ENCODE data around the gene KLHL34. TPM values are rescaled to one million over a fixed set of nuclear protein-coding genes. Genes with fewer than 3 reads are reported as not detected.

The KLHL34 gene
- total and polyA plus RNA-seq, 2 experiments from 2014 or later: 0.81 to 1.1 TPM

DNA sequence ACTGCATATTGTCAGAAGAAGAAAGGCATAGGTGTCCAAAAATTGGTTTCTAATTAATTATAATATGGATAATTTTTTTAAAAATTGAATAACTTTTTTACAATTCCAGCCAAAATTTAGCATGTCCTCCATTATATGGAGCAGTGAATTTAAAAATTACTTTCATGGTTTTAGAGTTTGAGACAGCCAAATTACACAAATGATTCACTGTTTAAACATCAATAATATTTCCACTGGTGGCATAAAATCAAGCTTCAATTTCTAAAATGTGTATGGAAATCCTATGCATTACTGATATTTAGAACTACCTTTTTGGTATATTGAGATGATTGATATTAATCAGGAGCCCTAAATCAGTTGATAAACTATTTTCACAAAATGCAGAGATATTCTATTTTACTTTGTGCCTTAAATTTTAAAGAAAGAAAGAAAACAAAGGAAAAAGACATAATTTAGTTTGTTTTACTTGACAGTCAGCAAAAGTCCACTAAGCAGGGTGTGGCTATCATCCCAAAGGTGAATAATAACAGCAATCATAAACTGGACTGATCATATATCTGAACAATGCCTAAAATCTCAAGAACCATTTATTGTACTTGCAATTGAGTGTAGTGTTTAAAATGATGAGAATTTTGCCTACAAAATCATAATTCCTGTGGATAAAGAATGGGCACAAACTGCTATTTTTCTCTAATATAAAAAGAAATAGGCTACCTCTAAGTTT lies 34.2 kb downstream of the KLHL34 start (continued):
- TF ChIP-seq, protein P1, sequence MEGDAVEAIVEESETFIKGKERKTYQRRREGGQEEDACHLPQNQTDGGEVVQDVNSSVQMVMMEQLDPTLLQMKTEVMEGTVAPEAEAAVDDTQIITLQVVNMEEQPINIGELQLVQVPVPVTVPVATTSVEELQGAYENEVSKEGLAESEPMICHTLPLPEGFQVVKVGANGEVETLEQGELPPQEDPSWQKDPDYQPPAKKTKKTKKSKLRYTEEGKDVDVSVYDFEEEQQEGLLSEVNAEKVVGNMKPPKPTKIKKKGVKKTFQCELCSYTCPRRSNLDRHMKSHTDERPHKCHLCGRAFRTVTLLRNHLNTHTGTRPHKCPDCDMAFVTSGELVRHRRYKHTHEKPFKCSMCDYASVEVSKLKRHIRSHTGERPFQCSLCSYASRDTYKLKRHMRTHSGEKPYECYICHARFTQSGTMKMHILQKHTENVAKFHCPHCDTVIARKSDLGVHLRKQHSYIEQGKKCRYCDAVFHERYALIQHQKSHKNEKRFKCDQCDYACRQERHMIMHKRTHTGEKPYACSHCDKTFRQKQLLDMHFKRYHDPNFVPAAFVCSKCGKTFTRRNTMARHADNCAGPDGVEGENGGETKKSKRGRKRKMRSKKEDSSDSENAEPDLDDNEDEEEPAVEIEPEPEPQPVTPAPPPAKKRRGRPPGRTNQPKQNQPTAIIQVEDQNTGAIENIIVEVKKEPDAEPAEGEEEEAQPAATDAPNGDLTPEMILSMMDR (conservative IDR thresholded peaks at IDR 0.05; ENCODE audit: low read depth in 2 of 2): no peak
- TF ChIP-seq, protein P2, sequence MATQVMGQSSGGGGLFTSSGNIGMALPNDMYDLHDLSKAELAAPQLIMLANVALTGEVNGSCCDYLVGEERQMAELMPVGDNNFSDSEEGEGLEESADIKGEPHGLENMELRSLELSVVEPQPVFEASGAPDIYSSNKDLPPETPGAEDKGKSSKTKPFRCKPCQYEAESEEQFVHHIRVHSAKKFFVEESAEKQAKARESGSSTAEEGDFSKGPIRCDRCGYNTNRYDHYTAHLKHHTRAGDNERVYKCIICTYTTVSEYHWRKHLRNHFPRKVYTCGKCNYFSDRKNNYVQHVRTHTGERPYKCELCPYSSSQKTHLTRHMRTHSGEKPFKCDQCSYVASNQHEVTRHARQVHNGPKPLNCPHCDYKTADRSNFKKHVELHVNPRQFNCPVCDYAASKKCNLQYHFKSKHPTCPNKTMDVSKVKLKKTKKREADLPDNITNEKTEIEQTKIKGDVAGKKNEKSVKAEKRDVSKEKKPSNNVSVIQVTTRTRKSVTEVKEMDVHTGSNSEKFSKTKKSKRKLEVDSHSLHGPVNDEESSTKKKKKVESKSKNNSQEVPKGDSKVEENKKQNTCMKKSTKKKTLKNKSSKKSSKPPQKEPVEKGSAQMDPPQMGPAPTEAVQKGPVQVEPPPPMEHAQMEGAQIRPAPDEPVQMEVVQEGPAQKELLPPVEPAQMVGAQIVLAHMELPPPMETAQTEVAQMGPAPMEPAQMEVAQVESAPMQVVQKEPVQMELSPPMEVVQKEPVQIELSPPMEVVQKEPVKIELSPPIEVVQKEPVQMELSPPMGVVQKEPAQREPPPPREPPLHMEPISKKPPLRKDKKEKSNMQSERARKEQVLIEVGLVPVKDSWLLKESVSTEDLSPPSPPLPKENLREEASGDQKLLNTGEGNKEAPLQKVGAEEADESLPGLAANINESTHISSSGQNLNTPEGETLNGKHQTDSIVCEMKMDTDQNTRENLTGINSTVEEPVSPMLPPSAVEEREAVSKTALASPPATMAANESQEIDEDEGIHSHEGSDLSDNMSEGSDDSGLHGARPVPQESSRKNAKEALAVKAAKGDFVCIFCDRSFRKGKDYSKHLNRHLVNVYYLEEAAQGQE (IDR thresholded peaks at IDR 0.05; ENCODE audit: unreplicated experiment): no peak
- no peak for TF ChIP-seq EZH2phosphoT487 (IDR thresholded peaks at IDR 0.05; ENCODE audit: unreplicated experiment)
- TF ChIP-seq NANOG (IDR thresholded peaks at IDR 0.05; ENCODE audit: borderline replicate concordance): no peak

DNA sequence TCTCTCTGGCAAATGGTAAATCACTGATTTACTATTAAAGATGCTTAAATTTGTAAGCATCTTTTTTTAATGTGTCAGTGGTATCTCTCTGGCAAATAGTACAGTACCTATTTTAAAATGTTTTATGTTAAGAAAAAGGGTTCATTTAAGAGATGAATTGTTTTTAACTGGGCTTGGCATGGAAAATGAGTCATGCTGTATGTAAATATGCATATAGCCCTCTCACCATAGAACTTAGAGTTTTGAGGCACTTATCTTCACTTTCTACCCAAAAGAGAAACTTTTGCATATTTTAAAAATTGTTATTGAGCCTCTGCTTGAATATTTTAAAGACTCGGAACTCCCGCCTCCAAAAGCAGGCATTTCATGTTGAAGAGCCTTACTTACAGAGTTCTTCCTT lies 37.9 kb downstream of the KLHL34 start:
- DNase-seq (ENCODE audit: low spot score) (no peak), ATAC-seq (no peak)
- Histone ChIP-seq H3K79me2 (replicated peaks; ENCODE audit: insufficient read depth) (no peaks in the 10 kb centered on the region), H3K9me2 (ENCODE audit: insufficient read depth) (no peaks in the 10 kb centered on the region), H3F3A (replicated peaks; ENCODE audit: low read depth) (no peaks in the 10 kb centered on the region), H3K36me3 (ENCODE audit: insufficient read depth) (no peaks in the 10 kb centered on the region), H3K27me3 (ENCODE audit: insufficient read depth) (no peaks in the 10 kb centered on the region), H3K4me1 (ENCODE audit: insufficient read depth) (peaks cover 4% of the 10 kb centered on the region; the same call in 1 of the 2 replicates), H3K4me2 (no peak overlapping the region), H2AFZ (no peak overlapping the region), H4K20me1 (replicated peaks; ENCODE audit: insufficient read depth) (no peaks in the 10 kb centered on the region), H3K27ac (ENCODE audit: low read depth) (no peak overlapping the region), H3K4me3 (no peak overlapping the region)
- Mint-ChIP-seq H3K27ac (no peak overlapping the region), H3K27me3 (ENCODE audit: insufficient read depth, low read depth, poor library complexity) (no peaks in the 10 kb centered on the region), H3K36me3 (ENCODE audit: low read depth) (no peaks in the 10 kb centered on the region), H3K9me3 (no peaks in the 10 kb centered on the region), H3K4me3 (no peak overlapping the region), H3K4me1 (no peaks in the 10 kb centered on the region; the same call in 2 of the 3 replicates)
- TF ChIP-seq EZH2phosphoT487 (IDR thresholded peaks at IDR 0.05; ENCODE audit: unreplicated experiment) (no peak), EZH2 (IDR thresholded peaks at IDR 0.05; ENCODE audit: low read depth, unreplicated experiment) (no peak), POLR2AphosphoS5 (IDR thresholded peaks at IDR 0.05; ENCODE audit: low read depth) (no peak), CREB1 (CRISPR knock-in tag; IDR thresholded peaks at IDR 0.05; ENCODE audit: low read depth) (no peak)
- TF ChIP-seq, protein P2 (IDR thresholded peaks at IDR 0.05; ENCODE audit: unreplicated experiment): no peak
- TF ChIP-seq, protein P3, sequence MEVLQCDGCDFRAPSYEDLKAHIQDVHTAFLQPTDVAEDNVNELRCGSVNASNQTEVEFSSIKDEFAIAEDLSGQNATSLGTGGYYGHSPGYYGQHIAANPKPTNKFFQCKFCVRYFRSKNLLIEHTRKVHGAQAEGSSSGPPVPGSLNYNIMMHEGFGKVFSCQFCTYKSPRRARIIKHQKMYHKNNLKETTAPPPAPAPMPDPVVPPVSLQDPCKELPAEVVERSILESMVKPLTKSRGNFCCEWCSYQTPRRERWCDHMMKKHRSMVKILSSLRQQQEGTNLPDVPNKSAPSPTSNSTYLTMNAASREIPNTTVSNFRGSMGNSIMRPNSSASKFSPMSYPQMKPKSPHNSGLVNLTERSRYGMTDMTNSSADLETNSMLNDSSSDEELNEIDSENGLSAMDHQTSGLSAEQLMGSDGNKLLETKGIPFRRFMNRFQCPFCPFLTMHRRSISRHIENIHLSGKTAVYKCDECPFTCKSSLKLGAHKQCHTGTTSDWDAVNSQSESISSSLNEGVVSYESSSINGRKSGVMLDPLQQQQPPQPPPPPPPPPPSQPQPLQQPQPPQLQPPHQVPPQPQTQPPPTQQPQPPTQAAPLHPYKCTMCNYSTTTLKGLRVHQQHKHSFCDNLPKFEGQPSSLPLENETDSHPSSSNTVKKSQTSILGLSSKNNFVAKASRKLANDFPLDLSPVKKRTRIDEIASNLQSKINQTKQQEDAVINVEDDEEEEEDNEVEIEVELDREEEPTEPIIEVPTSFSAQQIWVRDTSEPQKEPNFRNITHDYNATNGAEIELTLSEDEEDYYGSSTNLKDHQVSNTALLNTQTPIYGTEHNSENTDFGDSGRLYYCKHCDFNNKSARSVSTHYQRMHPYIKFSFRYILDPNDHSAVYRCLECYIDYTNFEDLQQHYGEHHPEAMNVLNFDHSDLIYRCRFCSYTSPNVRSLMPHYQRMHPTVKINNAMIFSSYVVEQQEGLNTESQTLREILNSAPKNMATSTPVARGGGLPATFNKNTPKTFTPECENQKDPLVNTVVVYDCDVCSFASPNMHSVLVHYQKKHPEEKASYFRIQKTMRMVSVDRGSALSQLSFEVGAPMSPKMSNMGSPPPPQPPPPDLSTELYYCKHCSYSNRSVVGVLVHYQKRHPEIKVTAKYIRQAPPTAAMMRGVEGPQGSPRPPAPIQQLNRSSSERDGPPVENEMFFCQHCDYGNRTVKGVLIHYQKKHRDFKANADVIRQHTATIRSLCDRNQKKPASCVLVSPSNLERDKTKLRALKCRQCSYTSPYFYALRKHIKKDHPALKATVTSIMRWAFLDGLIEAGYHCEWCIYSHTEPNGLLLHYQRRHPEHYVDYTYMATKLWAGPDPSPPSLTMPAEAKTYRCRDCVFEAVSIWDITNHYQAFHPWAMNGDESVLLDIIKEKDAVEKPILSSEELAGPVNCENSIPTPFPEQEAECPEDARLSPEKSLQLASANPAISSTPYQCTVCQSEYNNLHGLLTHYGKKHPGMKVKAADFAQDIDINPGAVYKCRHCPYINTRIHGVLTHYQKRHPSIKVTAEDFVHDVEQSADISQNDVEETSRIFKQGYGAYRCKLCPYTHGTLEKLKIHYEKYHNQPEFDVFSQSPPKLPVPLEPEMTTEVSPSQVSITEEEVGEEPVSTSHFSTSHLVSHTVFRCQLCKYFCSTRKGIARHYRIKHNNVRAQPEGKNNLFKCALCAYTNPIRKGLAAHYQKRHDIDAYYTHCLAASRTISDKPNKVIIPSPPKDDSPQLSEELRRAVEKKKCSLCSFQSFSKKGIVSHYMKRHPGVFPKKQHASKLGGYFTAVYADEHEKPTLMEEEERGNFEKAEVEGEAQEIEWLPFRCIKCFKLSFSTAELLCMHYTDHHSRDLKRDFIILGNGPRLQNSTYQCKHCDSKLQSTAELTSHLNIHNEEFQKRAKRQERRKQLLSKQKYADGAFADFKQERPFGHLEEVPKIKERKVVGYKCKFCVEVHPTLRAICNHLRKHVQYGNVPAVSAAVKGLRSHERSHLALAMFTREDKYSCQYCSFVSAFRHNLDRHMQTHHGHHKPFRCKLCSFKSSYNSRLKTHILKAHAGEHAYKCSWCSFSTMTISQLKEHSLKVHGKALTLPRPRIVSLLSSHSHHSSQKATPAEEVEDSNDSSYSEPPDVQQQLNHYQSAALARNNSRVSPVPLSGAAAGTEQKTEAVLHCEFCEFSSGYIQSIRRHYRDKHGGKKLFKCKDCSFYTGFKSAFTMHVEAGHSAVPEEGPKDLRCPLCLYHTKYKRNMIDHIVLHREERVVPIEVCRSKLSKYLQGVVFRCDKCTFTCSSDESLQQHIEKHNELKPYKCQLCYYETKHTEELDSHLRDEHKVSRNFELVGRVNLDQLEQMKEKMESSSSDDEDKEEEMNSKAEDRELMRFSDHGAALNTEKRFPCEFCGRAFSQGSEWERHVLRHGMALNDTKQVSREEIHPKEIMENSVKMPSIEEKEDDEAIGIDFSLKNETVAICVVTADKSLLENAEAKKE (CRISPR knock-in tag; IDR thresholded peaks at IDR 0.05): no peak
